CD4-positive, alpha-beta T cell treated with Interleukin-12 subunit alpha and Interleukin-12 subunit beta, for 1 hour (primary cell): ENCODE data around the gene MED12.

ENCODE experiments used
- DNase-seq: peaks from one replicate; pipeline ENCODE4 v3.0.0-alpha.2; 2020

MED12 gene

GRCh38 chrX:71107762-71108360, 10.5 kb upstream of the MED12 start:
- DNase-seq = peak; percentile 54

- peak; percentile 37 for DNase-seq
These were observed 9.3 kb upstream of the MED12 start for GRCh38 chrX:71109051-71109450.

- peak; percentile 90 for DNase-seq
These were observed 7.1 kb upstream of the MED12 start, which contains the start of gene IL2RG for GRCh38 chrX:71111141-71111843. Gene IL2RG, minus strand, starts transcription at chrX:71111577. Its CDS starts 38 bp downstream, at chrX:71111539.

GRCh38 chrX:71111921-71112431, 6.4 kb upstream of the MED12 start:
- DNase-seq = peak; percentile 61

GRCh38 chrX:71117358-71117757, 1.0 kb upstream of the MED12 start:
- no peak for DNase-seq

- no peak for DNase-seq
These were observed 664 bp downstream of the MED12 start for GRCh38 chrX:71118985-71119535.

GRCh38 chrX:71128166-71128833, 9.9 kb downstream of the MED12 start:
- DNase-seq = no peak

- peak; percentile 82 for DNase-seq
These were observed 10.7 kb downstream of the MED12 start for GRCh38 chrX:71128915-71129765.

- no peak for DNase-seq
These were observed 13.1 kb downstream of the MED12 start for GRCh38 chrX:71131510-71131909.

- DNase-seq = no peak
These were observed 22.0 kb downstream of the MED12 start for GRCh38 chrX:71140440-71140839.

GRCh38 chrX:71143508-71143907, 25.1 kb downstream of the MED12 start:
- DNase-seq = no peak

GRCh38 chrX:71144651-71145050, 26.3 kb downstream of the MED12 start, which contains the start of gene NLGN3:
Gene NLGN3, plus strand, starts transcription at chrX:71144841. Its CDS starts 2,909 bp downstream, at chrX:71147750.
- DNase-seq = no peak

- DNase-seq = no peak
These were observed 29.3 kb downstream of the MED12 start for GRCh38 chrX:71147496-71148277.

GRCh38 chrX:71148278-71148663, 29.9 kb downstream of the MED12 start:
- no peak for DNase-seq

GRCh38 chrX:71151366-71151765, 33.0 kb downstream of the MED12 start:
- DNase-seq = no peak

GRCh38 chrX:71154196-71154595, 35.8 kb downstream of the MED12 start:
- no peak for DNase-seq

GRCh38 chrX:71154641-71155040, 36.2 kb downstream of the MED12 start:
- no peak for DNase-seq

- no peak for DNase-seq
These were observed 40.2 kb downstream of the MED12 start for GRCh38 chrX:71158603-71159002.

- no peak for DNase-seq
These were observed 40.9 kb downstream of the MED12 start for GRCh38 chrX:71159335-71159734.

- DNase-seq = no peak
These were observed 42.1 kb downstream of the MED12 start for GRCh38 chrX:71160475-71160874.

GRCh38 chrX:71162981-71163380, 44.6 kb downstream of the MED12 start:
- DNase-seq = no peak

GRCh38 chrX:71164071-71164470, 45.7 kb downstream of the MED12 start:
- no peak for DNase-seq
